Keratinocyte (primary cell): ENCODE results near the gene CNKSR3. TPM values are rescaled to one million over a fixed set of nuclear protein-coding genes. Genes with fewer than 3 reads are reported as not detected.

Experiments used
- DNase-seq: peaks from one replicate; pipeline ENCODE4 v3.0.0-alpha.2; 2011; ENCODE audit warnings: low read depth, missing footprints, low spot score
- FAIRE-seq: peaks from 2 replicates; lab custom pipeline; 2011; peaks lifted over from hg19 to GRCh38; lab: Jason Lieb, UNC
- H2AFZ ChIP-seq: 2 replicates; pipeline ENCODE4 v1.6.0; 2012; ENCODE audit warnings: low read length, control low read depth, inconsistent platforms; ENCODE audit not compliant: control insufficient read depth
- H3K27ac ChIP-seq: 2 replicates; pipeline ENCODE4 v1.5.1; 2011; ENCODE audit warnings: low read length; ENCODE audit not compliant: control insufficient read depth, insufficient read depth
- H3K27me3 ChIP-seq: 3 replicates; pipeline ENCODE4 v1.6.0; 2011; ENCODE audit warnings: low read length; ENCODE audit not compliant: control insufficient read depth, insufficient read depth; ENCODE audit errors: extremely low read depth
- H3K36me3 ChIP-seq, 2 experiments: 2 replicates in 1 of 2; 3 replicates in 1 of 2; pipeline ENCODE4 v1.5.1; 2011; ENCODE audit warnings: low read length in 2 of 2, mild to moderate bottlenecking in 1 of 2; ENCODE audit not compliant: control insufficient read depth in 2 of 2, insufficient read depth in 2 of 2; ENCODE audit errors: extremely low read depth in 1 of 2
- H3K4me1 ChIP-seq: 3 replicates; pipeline ENCODE4 v1.5.1; 2011; ENCODE audit warnings: low read length; ENCODE audit not compliant: control insufficient read depth, insufficient read depth; ENCODE audit errors: extremely low read depth
- H3K4me2 ChIP-seq: 3 replicates; pipeline ENCODE4 v1.6.0; 2011; ENCODE audit warnings: low read depth, low read length; ENCODE audit not compliant: control insufficient read depth, insufficient read depth; ENCODE audit errors: extremely low read depth
- H3K4me3 ChIP-seq, 3 experiments: fragments of 200-600 bp in 1 of 3; sonication (generic) in 1 of 3; 2 replicates in 2 of 3; 3 replicates in 1 of 3; pipeline ENCODE4 v1.5.1; 2011 to 2016; ENCODE audit warnings: low read length in 3 of 3, mild to moderate bottlenecking in 3 of 3, control low read depth in 2 of 3, inconsistent platforms in 1 of 3, low read depth in 1 of 3, mixed read lengths in 1 of 3, mixed run types in 1 of 3, moderate library complexity in 1 of 3; ENCODE audit not compliant: control insufficient read depth in 2 of 3, insufficient read depth in 2 of 3; ENCODE audit errors: extremely low read depth in 1 of 3
- H3K79me2 ChIP-seq: 2 replicates; pipeline ENCODE4 v1.6.0; 2012; ENCODE audit warnings: low read length; ENCODE audit not compliant: control insufficient read depth, insufficient read depth
- H3K9ac ChIP-seq: 3 replicates; pipeline ENCODE4 v1.6.0; 2011; ENCODE audit warnings: low read length; ENCODE audit not compliant: control insufficient read depth, insufficient read depth; ENCODE audit errors: extremely low read depth
- H3K9me1 ChIP-seq: 3 replicates; pipeline ENCODE4 v1.6.0; 2011; ENCODE audit warnings: low read length; ENCODE audit not compliant: control insufficient read depth, insufficient read depth; ENCODE audit errors: extremely low read depth
- H3K9me3 ChIP-seq: 2 replicates; pipeline ENCODE4 v1.5.1; 2012; ENCODE audit warnings: low read depth, low read length; ENCODE audit not compliant: control insufficient read depth
- H4K20me1 ChIP-seq: 3 replicates; pipeline ENCODE4 v1.6.0; 2011; ENCODE audit warnings: low read length; ENCODE audit not compliant: control insufficient read depth, insufficient read depth; ENCODE audit errors: extremely low read depth
- CTCF ChIP-seq, 3 experiments: IDR thresholded peaks in 1 of 3; conservative IDR thresholded peaks in 1 of 3; optimal IDR thresholded peaks in 1 of 3; 2 replicates in 2 of 3; 3 replicates in 1 of 3; pipeline versions ENCODE3 to v1.5.1; 2011; ENCODE audit warnings: low read length in 3 of 3, mild to moderate bottlenecking in 3 of 3, moderate library complexity in 2 of 3, control low read depth in 1 of 3, inconsistent platforms in 1 of 3; ENCODE audit not compliant: insufficient read depth in 2 of 3; ENCODE audit errors: extremely low read depth in 1 of 3
- EZH2 ChIP-seq: IDR thresholded peaks from one replicate; pipeline ENCODE4 v1.6.1; 2012; ENCODE audit warnings: inconsistent platforms, mild to moderate bottlenecking, low read length, moderate library complexity
- dilution Hi-C: fragments of 300-500 bp; cut with MboI; formaldehyde crosslinking; loops from one replicate; pipeline ENCODE4 v1.7.0; 2020; ENCODE audit warnings: low sequenced_read_pairs; ENCODE audit not compliant: extremely low pct_ligation_motif_present
- polyA plus RNA-seq, 5 experiments: library from polyadenylated mRNA; depleted of rRNA in 3 of 5; stranded (reverse) in 3 of 5; stranded (forward) in 1 of 5; unstranded in 1 of 5; fragments of >200 nt; gene quantifications; 1 replicate in 1 of 5; 2 replicates in 3 of 5; 3 replicates in 1 of 5; pipeline versions ENCODE4 v1.2.1 to v1.2.3, GENCODE V29; 2011 to 2012; ENCODE audit warnings: missing spikeins in 2 of 5, low read depth in 1 of 5, low replicate concordance in 1 of 5

Gene CNKSR3
- polyA plus RNA-seq, 1 donor (not counting 4 experiments of a cell fraction or from before 2014, with no cell fraction given), result 2.0 TPM

GRCh38 chr6:154459513-154459912 is 51.0 kb downstream of the CNKSR3 start:
- H3K9me1 ChIP-seq, result no peaks in the 10 kb centered on the region
- H3K79me2 ChIP-seq, result no peaks in the 10 kb centered on the region
- H3K4me2 ChIP-seq, result no peak overlapping the region
- H3K27me3 ChIP-seq, result no peaks in the 10 kb centered on the region
- H3K36me3 ChIP-seq, result no peaks in the 10 kb centered on the region
- H2AFZ ChIP-seq, result no peak overlapping the region
- no peak for FAIRE-seq
- H3K9me3 ChIP-seq, result no peaks in the 10 kb centered on the region
- H3K4me1 ChIP-seq, result peaks cover 13% of the 10 kb centered on the region
- no peak for DNase-seq
- no peak overlapping the region for H3K4me3 ChIP-seq
- no peak overlapping the region for H3K9ac ChIP-seq
- dilution Hi-C loops, result loop anchor here (25.0 kb wide), 1 partner anchor 297 kb away; no protein-coding TSS in a partner anchor
- no peak for TF ChIP-seq EZH2
- TF ChIP-seq CTCF (optimal IDR thresholded peaks at IDR 0.05 in 1 of 3, IDR thresholded peaks at IDR 0.05 in 1 of 3, conservative IDR thresholded peaks at IDR 0.05 in 1 of 3; ENCODE audit: extremely low read depth in 1 of 3, insufficient read depth in 2 of 3, low read length in 3 of 3), result no peak
- no peaks in the 10 kb centered on the region for H4K20me1 ChIP-seq
- no peak overlapping the region for H3K27ac ChIP-seq

GRCh38 chr6:154458565-154459470 is 51.7 kb downstream of the CNKSR3 start:
- Histone ChIP-seq H3K4me1 (peaks cover 13% of the 10 kb centered on the region), H3K4me3 (no peak overlapping the region), H3K27me3 (no peaks in the 10 kb centered on the region), H3K36me3 (no peaks in the 10 kb centered on the region), H3K9me1 (no peaks in the 10 kb centered on the region), H3K79me2 (no peaks in the 10 kb centered on the region), H4K20me1 (no peaks in the 10 kb centered on the region), H3K27ac (no peak overlapping the region), H3K4me2 (peak overlapping the region; percentile 27), H3K9me3 (no peaks in the 10 kb centered on the region), H2AFZ (no peak overlapping the region), H3K9ac (no peak overlapping the region)
- DNase-seq, result no peak
- FAIRE-seq, result no peak
- dilution Hi-C loops, result loop anchor here (25.0 kb wide), 1 partner anchor 297 kb away; no protein-coding TSS in a partner anchor
- TF ChIP-seq EZH2 (no peak), CTCF (optimal IDR thresholded peaks at IDR 0.05 in 1 of 3, IDR thresholded peaks at IDR 0.05 in 1 of 3, conservative IDR thresholded peaks at IDR 0.05 in 1 of 3; ENCODE audit: extremely low read depth in 1 of 3, insufficient read depth in 2 of 3, low read length in 3 of 3) (no peak)
